ENCODE results near the gene TAOK3.
"Not testable (repeated sequence)": the region's sequence is repeated elsewhere in the genome, so short reads cannot be mapped to it uniquely, and the experiment has no call there.

- TF ChIP-seq CTCF, EZH2phosphoT487 (IDR thresholded peaks at IDR 0.05; ENCODE audit: low read length): not testable (repeated sequence)
These were observed 126.8 kb downstream of the TAOK3 start for GRCh38 chr12:118245886-118246285.
